Embryonic facial prominence (tissue), 1 donor: ENCODE results near the gene COMMD7.
A peak's percentile ranks its signal among the peaks of the same experiment; 100 is the strongest.

Experiments
- DNase-seq: peaks from one replicate; pipeline ENCODE4 v3.0.0-alpha.2; 2016; ENCODE audit errors: extremely low spot score

Gene COMMD7

DNA sequence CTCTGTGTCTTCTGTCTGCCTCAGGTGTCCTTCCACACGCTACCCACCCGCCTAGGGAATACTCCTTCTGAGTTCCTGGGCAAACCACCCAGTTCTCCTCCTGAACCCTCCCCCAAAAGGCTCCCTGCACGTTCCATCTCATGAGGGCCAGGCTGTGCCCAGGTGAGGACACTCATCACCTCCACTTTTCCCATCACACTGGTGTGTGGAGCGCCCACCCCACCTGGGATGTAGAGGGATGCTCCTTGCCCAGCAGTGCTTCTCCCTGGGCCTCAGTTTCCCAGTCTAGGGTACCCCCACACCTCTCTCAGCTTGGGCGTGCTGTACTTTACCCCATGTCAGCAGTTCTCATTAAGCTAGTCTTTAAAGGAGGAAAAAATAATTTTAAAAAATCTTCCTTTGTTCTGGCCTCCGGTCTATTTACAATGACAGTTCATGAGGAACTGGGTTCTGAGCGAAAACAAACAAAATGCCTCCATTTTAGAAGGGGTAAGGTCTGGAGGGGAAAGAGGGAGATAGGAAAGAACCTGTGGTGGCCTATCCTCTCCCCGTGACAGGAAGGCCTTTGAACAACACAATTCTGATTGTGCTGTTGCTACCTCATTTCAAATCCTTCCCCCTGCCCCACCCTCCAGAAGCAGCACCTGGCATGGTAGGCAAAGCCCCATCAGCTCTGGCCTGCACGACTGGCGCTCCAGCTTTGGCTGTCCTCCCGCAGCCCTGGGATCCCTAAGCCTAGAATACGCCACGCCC lies 67.9 kb downstream of the COMMD7 start:
- no peak for DNase-seq

DNA sequence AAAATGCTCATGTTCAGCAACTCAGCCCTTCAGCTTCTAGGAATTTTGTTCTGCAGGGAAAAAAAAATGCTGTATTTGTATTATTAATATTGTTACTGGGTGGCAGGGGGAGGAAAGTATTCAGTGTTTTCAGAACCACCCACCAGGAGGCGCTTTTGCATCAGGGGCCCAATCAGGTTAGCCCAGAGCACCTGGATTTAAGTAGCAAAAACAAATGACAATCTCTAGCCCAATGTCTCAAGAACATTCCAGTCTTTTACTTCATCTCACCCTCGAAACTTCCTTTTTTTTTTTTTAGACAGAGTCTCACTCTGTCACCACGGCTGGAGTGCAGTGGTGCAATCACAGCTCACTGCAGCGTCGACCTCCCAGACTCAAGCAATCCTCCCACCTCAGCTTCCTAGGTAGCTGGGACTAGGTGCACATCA lies 68.9 kb downstream of the COMMD7 start:
- DNase-seq: no peak

DNA sequence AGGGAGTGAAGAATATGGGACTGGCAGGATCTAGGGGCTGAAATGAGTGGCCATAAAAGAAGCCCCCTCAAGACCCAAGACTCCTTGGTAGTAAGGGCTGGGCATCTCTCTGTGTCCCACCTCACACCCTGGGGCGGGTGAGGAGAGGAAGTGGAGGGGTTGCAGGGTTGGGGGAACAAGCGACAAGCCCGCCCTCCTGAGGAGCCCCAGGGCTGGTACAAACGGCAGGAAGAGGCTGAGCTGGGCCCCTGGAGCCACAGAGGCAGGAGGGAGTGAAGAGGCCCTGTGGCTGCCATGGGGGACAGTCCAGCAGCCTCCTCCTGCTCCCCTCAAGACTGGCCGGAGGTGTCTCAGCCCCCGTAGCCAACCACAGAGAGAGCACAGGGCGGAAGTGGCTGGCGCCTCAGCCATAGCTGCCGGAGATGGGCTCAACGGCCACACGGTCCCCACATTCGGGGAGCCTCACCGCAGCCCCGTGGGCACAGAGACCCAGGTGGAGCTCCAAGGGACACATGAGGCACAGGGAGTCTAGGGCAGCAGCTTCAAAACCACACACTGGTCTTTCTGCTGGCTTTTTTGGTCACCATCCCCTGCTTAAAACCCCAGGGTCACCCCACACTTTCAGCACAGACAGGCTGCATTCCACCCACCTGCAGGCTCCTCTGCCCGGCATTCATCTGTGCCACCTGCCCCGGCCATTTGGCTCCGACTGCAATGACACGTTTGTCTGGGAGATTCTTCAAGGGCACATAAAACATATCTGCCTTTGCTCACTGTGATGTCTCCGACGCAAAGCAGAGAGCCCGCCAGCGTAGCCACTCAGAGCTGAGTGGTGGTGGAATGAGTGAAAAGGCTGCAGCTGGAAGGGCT lies 70.0 kb downstream of the COMMD7 start:
- no peak for DNase-seq

DNA sequence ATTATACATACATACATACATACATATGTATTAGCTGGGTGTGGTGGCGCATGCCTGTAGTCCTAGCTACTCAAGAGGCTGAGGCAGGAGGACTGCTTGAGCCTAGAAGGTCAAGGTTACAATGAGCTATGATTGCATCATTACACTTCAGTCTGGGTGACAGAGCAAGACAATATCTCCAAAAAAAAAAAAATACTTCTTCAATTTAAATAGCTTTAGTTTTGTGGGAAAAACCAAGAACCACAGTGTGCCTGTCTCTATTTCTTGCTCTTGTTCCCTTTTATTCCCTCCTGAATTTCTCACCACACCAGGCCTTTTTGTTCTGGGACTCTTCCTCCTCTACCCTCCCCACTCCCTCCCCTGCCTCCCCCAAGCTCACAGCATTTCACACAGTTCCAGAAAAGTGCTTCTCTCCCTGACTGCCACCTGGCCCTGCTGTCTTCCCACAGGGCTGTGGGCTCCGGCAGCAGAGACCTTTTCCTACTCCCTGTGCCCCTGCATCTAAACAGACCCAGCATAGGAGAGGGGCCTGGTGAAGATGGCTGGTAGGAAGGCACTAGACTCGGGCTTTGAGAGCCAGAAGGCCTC lies 70.8 kb downstream of the COMMD7 start:
- no peak for DNase-seq

DNA sequence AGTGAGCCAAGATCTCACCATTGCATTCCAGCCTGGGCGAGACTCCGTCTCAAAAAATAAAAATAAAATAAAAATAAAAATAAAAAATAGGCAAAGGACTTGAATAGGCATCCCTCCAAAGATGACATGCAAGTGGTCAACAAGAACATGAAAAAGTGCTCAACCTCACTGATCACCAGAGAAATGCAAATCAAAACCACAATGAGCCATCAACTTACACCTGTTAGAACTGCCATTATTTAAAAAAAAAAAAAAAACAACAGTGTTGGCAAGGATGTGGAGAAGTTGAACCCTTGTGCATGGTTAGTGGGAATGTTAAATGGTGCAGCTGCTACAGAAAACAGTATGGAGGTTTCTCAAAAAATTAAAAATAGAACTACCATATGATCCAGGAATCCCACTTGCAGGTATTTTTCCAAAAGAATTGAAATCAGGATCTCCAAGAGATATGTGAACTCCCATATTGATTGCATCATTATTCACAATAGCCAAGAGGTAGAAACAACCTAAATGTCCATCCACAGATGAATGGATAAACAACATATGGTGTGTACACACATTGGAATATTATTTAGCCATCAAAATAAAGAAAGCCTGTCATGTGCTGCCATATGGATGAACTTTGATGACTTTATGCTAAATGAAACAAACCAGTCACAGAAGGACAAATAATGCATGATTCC lies 72.4 kb downstream of the COMMD7 start:
- no peak for DNase-seq

DNA sequence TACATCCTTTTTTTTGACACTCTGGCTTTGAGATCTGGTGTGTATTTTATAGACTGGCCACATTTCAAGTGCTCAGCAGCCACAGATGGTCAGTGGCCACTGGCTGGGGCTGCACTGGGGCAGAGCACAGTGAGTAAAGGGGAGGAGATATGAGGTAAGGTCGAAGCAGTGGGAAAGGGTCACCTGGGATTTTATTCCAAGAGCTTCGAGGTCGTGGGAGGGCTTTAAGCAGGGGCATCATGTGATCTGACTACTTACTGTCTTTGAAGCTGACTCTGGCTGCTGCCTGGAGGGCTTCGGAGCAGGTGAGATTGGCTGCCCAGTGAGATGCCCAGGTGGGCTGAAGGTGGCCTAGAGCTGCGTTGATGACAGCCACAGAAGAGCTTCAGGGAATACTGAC lies 76.2 kb downstream of the COMMD7 start:
- DNase-seq: no peak

DNA sequence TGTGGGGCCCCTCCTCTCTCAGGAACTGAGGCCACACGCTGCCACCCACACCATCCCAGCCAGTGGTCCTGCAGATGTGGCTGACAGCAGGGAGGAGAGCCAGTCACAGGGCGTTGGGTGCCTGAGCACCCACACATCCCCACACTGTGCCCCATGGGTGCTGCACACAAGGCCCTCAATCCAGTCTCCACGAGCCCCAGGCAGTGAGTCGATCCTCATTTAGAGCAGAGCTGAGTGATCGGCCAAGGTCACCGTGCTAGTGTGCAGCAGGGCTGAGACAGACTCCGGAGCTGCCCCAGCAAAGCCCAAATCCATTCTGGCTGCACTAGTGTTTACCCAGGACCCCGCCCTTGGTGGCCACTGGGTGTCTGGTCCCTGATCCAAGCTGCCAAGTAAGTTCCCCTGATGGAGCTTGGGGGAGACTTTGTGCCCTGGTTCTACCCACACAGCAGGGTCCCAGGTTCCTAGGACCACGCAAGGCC lies 78.5 kb downstream of the COMMD7 start:
- DNase-seq: no peak

DNA sequence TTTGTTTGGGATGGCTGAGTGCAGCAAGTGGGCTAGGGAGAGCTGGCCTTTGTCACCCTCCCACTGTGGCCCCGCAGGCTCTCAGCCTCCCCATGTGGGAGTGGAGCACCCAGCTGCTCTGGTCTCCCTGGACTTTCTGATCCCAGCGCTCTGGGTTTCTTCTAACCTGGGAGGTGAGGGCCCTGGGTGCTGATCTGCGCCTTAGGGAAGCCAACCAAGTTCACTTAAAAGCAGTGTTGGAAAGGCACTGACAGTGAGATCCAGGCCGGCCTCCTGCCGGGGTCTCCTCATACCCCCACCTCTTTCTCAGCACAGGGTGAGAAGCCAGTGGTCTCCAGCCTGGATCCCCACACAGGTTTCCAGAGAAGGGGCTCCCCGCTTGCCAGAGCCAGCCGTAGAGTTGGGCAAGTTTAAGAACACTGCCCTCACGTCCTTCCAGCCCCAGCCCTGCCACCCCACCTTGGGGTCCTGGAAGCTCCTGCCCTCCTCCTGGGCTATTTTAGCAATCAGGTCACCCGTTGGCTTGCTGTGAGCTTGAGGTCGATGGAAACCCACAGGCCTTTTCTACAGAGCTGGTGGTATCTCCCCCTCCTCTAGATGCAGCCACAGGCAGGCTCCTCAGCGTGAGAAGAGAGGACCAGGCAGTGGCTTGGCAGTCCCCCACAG lies 79.1 kb downstream of the COMMD7 start:
- no peak for DNase-seq

DNA sequence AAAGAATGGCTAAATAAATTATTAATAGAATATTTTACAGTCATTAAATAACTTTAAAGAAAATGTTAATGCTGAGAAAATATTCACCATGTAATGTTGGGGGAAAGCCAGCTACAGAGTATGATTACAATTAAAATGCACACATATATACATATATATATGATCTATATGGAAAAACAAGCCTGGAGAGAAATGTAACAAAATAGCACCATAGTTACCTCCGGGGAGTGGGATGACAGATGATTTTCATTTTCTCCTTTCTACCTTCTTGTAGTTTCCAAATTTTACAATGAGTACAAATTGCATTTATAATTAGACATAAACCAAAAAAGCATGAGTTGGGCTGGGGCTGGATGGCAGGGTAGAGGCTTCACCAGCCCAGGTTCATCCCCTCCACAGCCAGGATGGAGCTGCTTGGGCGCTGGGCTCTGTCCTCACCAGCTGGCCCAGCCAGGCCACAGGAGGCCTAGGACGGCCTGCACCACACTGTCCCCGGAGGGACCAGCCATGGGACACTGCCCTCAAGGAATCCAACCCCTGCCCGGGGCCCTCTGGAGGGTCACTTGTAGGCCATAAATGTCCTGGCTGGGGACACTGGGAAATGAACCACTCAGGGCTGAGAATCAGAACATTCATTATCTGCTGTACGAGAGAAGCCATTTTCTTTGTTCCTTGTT lies 79.8 kb downstream of the COMMD7 start:
- DNase-seq: peak; percentile 25

DNA sequence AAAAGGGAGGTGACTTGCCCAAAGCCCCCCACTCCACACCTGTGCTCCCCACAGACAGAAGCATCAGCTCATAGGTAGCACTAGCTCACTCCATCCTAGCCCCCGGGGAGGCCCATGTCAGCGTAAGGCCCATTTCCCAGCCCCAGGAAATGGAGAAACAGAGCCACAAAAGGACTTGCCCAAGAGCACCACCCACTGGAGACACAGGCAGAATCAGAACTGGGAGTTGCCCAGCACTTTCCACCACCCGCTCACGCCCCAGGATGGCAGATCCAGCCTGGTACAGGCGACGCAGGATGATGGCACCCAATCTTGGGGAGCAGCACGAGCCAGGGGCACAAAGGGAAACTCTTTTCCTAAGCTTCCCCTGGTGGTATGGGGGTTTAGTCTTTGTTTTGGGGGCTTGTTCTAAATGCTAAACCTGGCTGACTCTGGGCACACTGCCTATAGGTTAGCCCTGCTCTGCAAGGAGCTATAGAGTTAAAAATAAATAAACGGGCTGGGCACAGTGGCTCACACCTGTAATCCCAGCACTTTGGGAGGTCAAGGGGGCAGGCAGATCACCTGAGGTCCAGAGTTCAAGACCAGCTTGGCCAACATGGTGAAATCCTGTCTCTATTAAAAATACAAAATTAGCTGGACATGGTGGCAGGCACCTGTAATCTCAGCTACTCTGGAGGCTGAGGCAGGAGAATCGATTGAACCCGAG lies 81.3 kb downstream of the COMMD7 start:
- DNase-seq: no peak

DNA sequence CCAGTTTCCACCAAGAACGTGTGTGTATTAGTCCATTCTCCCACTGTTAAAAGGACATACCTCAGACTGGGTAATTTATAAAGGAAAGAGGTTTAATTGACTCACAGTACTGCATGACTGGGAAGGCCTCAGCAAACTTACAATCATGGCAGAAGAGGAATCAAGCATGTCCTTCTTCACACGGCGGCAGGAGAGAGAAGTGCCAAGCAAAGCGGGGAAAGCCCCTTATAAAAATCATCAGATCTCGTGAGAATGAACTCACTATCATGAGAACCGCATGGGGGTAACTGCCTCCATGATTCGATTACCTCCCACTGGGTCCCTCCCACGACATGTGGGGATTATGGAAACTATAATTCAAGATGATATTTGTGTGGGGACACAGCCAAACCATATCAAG lies 82.6 kb downstream of the COMMD7 start:
- DNase-seq: no peak

DNA sequence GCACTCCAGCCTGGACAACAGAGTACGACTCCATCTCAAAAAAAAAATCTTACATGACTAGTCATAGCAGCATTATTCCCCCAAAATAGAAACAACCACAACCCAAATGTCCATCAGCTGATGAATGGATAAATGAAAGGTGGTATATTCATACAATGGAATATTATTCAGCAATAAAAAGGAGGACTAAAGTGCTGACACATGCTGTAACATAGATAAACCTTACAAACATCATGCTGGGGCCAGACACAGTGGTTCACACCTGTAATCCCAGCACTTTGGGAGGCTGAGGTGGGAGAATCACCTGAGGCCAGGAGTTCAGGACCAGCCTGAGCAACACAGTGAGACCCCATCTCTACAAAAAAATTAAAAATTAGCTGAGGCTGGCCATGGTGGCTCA lies 86.4 kb downstream of the COMMD7 start:
- DNase-seq: no peak

DNA sequence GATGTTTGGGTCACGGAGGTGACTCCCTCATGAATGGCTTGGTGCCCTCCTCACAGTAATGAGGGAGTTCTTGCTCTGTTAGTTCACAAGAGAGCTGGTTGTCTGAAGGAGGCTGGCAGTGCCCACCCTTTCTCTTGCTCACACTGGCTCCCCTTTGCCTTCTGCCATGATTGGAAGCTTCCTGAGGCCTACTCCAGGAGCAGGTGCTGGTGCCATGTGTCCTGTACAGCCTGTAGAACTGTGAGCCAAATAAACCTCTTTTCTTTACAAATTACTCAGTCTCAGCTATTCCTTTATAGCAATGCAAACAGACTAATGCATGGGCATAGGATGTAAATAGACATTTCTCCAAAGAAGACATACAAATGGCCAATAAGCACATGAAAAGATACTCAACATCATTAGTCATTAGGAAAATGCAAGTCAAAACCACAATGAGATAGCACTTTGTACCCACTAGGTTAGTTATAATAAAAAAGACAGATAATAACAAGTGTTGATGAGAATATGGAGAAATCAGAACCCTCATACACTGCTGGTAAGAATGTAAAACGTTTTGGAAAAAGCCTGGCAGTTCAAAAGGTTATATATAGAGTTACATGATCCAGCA lies 87.3 kb downstream of the COMMD7 start:
- DNase-seq: no peak

DNA sequence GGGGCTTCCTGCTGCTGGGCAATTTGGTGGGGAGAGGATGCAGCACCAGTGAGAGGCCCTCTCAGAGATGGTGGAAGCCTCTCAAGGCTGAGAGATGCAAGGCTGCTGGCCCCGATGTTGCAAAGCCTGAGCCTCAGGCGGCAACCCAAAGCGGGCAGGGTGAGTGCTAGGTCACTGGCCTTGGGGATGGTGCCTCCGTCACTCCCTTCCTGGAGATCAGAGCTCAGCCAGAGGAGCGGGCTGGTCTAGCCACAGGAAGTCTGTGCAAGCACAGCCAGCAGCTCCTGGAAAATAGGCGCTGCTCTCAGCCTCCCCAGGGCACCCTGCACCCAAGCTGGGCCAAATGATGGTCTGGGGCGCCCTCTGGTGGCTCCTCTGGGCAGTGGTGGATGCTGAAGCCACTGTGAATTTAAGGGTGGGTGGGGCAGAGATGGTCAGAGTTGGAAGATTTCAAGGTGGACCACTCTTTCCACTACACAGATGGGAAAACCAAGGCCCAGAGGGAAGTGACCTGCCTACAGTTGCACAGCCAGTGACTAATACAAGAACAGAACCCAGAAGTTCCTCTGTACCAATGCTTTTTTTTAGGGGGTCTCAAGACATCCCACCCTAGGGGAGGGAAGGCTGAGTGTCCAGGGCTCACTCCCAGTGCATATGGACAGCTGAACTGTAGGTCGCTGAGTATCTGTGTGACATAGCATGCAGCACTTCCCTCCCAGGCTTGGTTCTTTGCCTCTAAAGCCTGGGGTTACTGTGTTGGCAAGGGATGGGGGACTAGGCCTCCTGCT lies 90.3 kb downstream of the COMMD7 start:
- peak; percentile 8 for DNase-seq
